Loucy (cell line): Measurements from ENCODE around the gene KIAA1549.

Experiments used
- H2AFZ ChIP-seq: fragments of 200-600 bp; sonication (generic); 2 replicates; pipeline ENCODE4 v1.6.0; 2016; ENCODE audit warnings: antibody characterized with exemption, mild to moderate bottlenecking, low read length, moderate library complexity
- H3F3A ChIP-seq: fragments of 200-600 bp; 2 replicates; pipeline ENCODE4 v1.6.0; 2016; ENCODE audit warnings: antibody characterized with exemption, low read depth, mild to moderate bottlenecking
- H3K27me3 ChIP-seq: fragments of 200-600 bp; sonication (generic); 2 replicates; pipeline ENCODE4 v1.6.1; 2014; ENCODE audit warnings: low read length, mild to moderate bottlenecking; ENCODE audit not compliant: insufficient read depth, poor library complexity, severe bottlenecking
- H3K36me3 ChIP-seq: fragments of 200-600 bp; sonication (generic); 2 replicates; pipeline ENCODE4 v1.6.1; 2016; ENCODE audit warnings: low read length; ENCODE audit not compliant: insufficient read depth
- H3K4me1 ChIP-seq: fragments of 200-600 bp; sonication (generic); 2 replicates; pipeline ENCODE4 v1.5.1; 2014; ENCODE audit warnings: low read length, mild to moderate bottlenecking; ENCODE audit not compliant: insufficient read depth, poor library complexity, severe bottlenecking
- H3K4me2 ChIP-seq: fragments of 200-600 bp; sonication (generic); 2 replicates; pipeline ENCODE4 v1.6.0; 2014; ENCODE audit warnings: antibody characterized with exemption, low read length, low read depth, mild to moderate bottlenecking; ENCODE audit not compliant: poor library complexity, severe bottlenecking
- H3K4me3 ChIP-seq: fragments of 200-600 bp; sonication (generic); 2 replicates; pipeline ENCODE4 v1.5.1; 2014; ENCODE audit warnings: low read length, mild to moderate bottlenecking, mixed read lengths; ENCODE audit not compliant: poor library complexity, severe bottlenecking
- H3K79me2 ChIP-seq: fragments of 200-600 bp; sonication (generic); 2 replicates; pipeline ENCODE4 v1.6.1; 2014; ENCODE audit warnings: low read length; ENCODE audit not compliant: insufficient read depth
- H3K9ac ChIP-seq: fragments of 200-600 bp; sonication (generic); 2 replicates; pipeline ENCODE4 v1.6.0; 2014; ENCODE audit warnings: mild to moderate bottlenecking, low read depth, low read length, moderate library complexity; ENCODE audit not compliant: poor library complexity, severe bottlenecking
- H3K9me2 ChIP-seq: fragments of 200-600 bp; sonication (generic); replicated peaks from 2 replicates; pipeline ENCODE4 v1.6.1; 2016; ENCODE audit warnings: low read depth, low read length, mixed read lengths
- H3K9me3 ChIP-seq: fragments of 200-600 bp; sonication (generic); 2 replicates; pipeline ENCODE4 v1.6.1; 2014; ENCODE audit warnings: mild to moderate bottlenecking, antibody characterized with exemption, low read length, low read depth; ENCODE audit not compliant: insufficient read depth
- H4K20me1 ChIP-seq: fragments of 200-600 bp; sonication (generic); 2 replicates; pipeline ENCODE4 v1.6.0; 2014; ENCODE audit warnings: antibody characterized with exemption, low read length, mild to moderate bottlenecking; ENCODE audit not compliant: insufficient read depth, poor library complexity, severe bottlenecking
- EZH2phosphoT487 ChIP-seq: fragments of 200-600 bp; IDR thresholded peaks from 2 replicates; pipeline ENCODE4 v1.6.1; 2018; ENCODE audit warnings: antibody characterized with exemption, mild to moderate bottlenecking, moderate library complexity, borderline replicate concordance
- TF ChIP-seq, protein P1 (sequence below): fragments of 200-600 bp; sonication (generic); conservative IDR thresholded peaks from 2 replicates; pipeline ENCODE4 v1.5.1; 2014; ENCODE audit warnings: mild to moderate bottlenecking, antibody characterized with exemption, low read length

KIAA1549 gene

DNA sequence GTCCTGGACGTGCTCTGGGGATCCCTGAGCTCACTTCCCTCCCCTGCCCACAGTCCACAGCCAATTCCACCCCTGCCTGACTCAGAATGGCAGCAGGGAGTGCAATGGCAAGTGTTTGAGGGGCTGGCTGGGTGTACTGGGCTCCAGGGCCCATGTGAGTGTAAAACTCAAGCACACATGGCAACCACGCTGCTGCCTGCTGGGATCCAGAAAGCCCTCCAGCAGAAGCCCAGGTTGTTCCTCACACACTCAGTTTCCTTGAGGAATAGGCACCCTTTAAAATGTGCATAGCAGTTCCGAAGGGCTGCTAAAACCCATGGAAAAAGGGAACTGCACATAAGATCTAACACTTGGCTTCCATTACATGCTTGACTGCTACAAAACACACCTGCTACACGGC is 171.8 kb downstream of the KIAA1549 start:
- no peak overlapping the region for H3K4me3 ChIP-seq
- no peak overlapping the region for H3K9ac ChIP-seq
- H3K4me1 ChIP-seq = no peaks in the 10 kb centered on the region
- no peaks in the 10 kb centered on the region for H3K79me2 ChIP-seq
- TF ChIP-seq, protein P1, sequence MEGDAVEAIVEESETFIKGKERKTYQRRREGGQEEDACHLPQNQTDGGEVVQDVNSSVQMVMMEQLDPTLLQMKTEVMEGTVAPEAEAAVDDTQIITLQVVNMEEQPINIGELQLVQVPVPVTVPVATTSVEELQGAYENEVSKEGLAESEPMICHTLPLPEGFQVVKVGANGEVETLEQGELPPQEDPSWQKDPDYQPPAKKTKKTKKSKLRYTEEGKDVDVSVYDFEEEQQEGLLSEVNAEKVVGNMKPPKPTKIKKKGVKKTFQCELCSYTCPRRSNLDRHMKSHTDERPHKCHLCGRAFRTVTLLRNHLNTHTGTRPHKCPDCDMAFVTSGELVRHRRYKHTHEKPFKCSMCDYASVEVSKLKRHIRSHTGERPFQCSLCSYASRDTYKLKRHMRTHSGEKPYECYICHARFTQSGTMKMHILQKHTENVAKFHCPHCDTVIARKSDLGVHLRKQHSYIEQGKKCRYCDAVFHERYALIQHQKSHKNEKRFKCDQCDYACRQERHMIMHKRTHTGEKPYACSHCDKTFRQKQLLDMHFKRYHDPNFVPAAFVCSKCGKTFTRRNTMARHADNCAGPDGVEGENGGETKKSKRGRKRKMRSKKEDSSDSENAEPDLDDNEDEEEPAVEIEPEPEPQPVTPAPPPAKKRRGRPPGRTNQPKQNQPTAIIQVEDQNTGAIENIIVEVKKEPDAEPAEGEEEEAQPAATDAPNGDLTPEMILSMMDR = no peak
- no peak for TF ChIP-seq EZH2phosphoT487
- no peaks in the 10 kb centered on the region for H4K20me1 ChIP-seq
- no peaks in the 10 kb centered on the region for H3K9me2 ChIP-seq
- H2AFZ ChIP-seq = no peak overlapping the region
- no peaks in the 10 kb centered on the region for H3K27me3 ChIP-seq
- H3K4me2 ChIP-seq = no peak overlapping the region
- H3F3A ChIP-seq = no peaks in the 10 kb centered on the region
- no peaks in the 10 kb centered on the region for H3K9me3 ChIP-seq
- H3K36me3 ChIP-seq = no peaks in the 10 kb centered on the region

- no peaks in the 10 kb centered on the region for H3K79me2 ChIP-seq
- no peaks in the 10 kb centered on the region for H3K36me3 ChIP-seq
- no peak overlapping the region for H2AFZ ChIP-seq
- no peaks in the 10 kb centered on the region for H3F3A ChIP-seq
- no peak overlapping the region for H3K9ac ChIP-seq
- no peaks in the 10 kb centered on the region for H3K9me3 ChIP-seq
- TF ChIP-seq, protein P1 = no peak
- no peak for TF ChIP-seq EZH2phosphoT487
- no peaks in the 10 kb centered on the region for H4K20me1 ChIP-seq
- H3K9me2 ChIP-seq = no peaks in the 10 kb centered on the region
- H3K4me2 ChIP-seq = no peak overlapping the region
- H3K27me3 ChIP-seq = no peaks in the 10 kb centered on the region
- no peaks in the 10 kb centered on the region for H3K4me1 ChIP-seq
- H3K4me3 ChIP-seq = no peak overlapping the region
Observed at GRCh38 chr7:138804618-138805017, 176.6 kb downstream of the KIAA1549 start.

GRCh38 chr7:138802706-138803105 is 178.5 kb downstream of the KIAA1549 start:
- Histone ChIP-seq H3K9me2 (no peaks in the 10 kb centered on the region), H3K36me3 (no peaks in the 10 kb centered on the region), H2AFZ (no peak overlapping the region), H3F3A (no peaks in the 10 kb centered on the region), H3K4me1 (no peaks in the 10 kb centered on the region), H3K4me2 (no peak overlapping the region), H3K9me3 (no peaks in the 10 kb centered on the region), H4K20me1 (no peaks in the 10 kb centered on the region), H3K4me3 (no peak overlapping the region), H3K27me3 (no peaks in the 10 kb centered on the region), H3K79me2 (no peaks in the 10 kb centered on the region), H3K9ac (no peak overlapping the region)
- TF ChIP-seq, protein P1 = no peak
- TF ChIP-seq EZH2phosphoT487 = no peak
